LHCN-M2 (cell line): Measurements from ENCODE around the gene SLC28A3. TPM values are rescaled to one million over a fixed set of nuclear protein-coding genes. Genes with fewer than 3 reads are reported as not detected.

Source experiments
- DNase-seq: peaks from one replicate; pipeline ENCODE4 v3.0.0-alpha.2; 2012; ENCODE audit warnings: low read depth
- total RNA-seq: library from RNA; depleted of rRNA; stranded (reverse); fragments of >200 nt; gene quantifications from 2 replicates; pipeline ENCODE4 v1.2.3, GENCODE V29; 2014

The SLC28A3 gene
- total RNA-seq, 1 experiment from 2014 or later: 0.23 TPM

DNA sequence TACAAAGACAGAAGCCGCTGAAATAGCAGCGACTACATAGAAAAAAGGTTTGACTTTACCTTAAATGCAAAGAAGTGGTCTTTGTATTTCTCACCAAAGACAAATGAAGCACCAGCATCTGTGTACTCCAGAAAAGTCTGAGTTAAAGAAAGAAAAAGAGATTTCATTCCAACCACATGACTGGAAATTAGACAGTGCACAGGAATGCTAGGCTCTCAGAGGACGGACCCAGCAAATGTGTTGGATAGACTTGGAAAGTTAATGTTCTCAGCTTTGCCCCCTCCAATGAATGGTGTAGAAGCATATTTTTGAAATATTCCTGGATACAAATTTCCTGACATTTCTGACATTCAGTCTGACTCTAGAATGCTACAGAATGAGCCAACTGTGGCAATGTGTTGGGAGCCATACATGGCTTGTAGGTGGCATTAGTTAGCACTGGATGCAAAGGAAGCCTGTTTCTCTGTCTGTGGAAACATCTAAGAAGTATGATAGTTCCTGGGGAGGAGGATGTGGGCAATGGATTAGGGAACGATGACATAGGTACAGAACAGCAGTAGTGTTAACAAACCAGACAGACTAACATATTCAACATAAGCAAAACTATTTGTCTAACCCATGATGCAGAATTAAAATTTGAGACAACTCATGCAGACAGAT is 43.3 kb downstream of the SLC28A3 start:
- DNase-seq: peak; percentile 57

DNA sequence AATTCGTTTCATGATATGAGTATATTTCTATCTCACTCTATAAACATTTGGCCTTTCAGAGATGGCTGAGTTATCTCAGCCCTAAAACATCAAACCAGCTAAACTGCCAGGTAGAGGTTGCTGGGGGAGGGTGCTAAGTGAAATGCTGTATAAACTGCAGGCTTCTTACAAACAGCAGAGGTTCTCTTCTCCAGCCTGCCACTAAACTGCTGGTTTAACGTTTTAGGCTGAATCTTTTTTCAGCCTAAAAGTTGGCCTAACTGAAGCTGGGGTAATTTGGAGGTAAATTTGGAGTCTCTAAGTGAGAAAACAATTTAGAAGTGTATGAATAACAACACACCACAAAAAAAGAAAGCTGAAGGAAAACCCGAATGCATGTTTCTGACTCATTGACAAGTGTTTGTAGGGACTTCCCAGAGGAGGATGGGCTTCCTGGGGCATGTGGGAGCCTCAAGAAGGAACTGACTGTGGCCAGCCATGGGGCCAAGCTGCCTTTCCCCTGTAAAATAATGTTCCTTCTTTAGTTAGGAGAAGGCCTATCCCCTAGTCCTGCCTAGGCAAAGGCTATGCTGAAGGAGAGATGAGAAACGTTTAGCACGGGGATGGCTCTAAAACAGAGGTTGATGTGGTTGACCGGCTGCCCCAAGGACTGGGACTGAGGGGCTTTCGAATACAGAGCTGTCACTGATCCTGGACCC is 44.3 kb downstream of the SLC28A3 start:
- DNase-seq: peak; percentile 52

DNA sequence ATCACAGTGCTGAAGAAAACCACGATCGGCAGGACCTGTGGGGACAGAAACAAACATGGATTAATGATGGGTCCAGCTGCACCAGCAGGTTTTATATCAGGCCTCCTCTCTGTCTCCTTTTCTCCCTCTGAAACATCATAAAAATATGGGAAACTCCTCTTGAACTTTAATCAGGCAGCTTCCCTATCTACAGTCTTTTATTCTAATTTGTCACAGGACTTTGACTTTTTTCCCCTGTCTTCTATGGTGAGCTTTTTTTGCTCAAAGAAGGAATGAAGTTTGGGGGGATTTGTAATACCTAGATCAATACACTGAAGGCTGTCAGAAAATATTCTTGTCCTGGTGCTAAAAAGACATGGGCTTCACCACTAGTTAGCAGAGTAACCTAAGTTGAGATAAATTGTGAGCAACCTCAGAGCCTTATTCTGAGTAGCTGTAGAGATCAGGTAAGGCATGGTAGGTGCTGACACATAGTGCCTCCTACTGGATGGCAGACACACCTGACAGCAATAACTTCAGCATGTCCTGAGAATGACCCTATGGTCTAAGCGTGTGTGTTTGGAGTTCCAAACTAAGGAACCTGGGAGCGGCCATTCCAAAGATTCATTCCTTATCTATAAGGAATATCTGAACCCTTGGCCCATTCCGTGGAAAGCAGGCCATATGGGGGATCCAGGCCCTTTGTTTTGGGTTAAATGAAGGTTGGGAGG is 46.2 kb downstream of the SLC28A3 start:
- DNase-seq: no peak

DNA sequence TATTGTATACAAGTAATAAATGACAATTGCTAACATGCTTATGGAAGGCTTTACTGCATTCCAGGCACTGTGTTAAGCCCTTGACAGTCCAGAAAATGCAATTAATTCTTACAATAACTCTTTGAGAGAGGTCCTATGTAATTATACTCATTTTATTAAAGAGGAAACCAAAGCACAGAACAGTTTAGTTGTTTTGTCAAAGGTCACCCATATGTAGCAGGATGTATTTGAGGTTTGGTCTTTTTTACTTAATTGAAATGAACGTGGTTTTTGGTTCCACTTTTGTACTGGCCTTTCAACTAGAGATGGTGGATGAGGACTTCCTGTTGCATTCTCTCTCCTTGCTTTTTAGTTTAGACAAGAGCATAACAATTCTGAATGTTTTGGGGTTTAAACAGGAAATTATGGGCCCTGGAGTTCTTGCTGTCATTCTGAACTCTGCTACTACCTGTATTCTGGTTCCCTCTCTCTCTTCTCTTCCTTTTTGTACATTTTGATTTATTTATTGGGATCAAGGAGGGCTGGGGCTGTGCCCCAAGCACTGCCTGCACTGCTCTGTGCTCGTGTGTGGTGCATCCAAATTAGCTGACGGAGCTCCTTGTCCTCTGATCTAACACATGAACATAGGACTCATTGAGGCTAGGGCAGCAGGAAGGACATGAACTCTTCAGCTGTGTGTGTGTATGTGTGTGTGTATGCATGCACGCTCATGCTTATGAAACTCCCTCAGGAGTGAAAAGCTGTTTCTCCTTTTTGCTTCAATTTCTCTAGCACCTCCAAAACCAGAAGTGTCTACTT is 47.4 kb downstream of the SLC28A3 start:
- DNase-seq: no peak

DNA sequence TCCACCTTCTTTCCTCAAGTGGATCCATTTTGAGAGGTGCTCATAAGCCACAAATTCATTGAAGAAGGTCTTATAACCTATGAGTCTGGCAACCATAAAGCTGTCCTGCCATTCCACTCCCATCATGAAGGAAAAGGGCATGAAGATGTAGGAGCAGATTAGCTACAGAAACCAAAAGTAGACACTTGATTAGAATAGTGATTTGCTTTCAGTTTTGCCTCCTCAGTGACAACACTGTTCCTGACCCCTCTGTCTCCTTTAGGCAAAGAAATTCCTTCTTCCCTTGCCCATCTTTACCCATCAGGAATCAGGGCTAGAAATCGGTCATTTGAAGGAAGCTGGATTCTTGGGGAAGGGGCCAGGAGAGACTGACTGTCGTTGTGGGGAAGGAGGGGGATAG is 55.2 kb downstream of the SLC28A3 start:
- DNase-seq: no peak

DNA sequence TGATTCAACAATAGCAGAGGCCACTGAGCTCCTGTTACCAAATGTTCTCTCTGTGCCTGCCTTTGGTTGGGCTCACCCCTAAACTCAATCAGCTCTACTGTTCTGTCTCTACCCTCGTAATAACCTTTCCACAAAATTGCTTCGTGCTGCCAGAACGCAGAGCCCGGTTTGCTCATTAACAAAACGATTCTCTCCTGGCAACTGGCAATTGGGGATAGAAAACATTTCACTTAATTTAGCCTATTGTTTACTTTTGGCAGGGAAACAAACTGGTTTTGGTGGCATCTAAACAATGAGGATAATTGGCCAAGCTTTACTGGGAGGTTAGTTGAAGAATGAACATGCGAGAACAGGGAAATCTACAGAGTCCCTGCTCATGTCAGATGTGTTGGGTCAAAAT is 56.6 kb downstream of the SLC28A3 start:
- DNase-seq: no peak

DNA sequence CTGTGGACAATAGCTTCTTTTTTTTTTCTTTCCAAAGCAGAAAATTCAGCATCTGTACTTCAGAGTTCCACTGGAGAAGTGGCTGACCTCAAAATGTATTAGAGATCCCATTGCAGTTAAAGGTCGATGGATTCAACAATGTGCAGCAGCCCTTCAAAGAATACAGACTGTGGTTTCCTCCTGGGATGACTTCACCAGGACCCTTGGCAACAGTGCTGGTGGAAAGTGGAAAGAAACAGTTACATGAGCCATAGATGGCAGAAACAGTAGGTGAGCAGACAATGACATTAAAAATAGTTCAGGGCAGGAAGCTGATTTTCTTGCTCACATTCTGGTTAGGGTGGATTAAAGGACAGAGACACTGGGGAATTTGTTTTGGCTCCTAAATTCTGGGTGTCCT is 62.4 kb downstream of the SLC28A3 start:
- peak; percentile 19 for DNase-seq

DNA sequence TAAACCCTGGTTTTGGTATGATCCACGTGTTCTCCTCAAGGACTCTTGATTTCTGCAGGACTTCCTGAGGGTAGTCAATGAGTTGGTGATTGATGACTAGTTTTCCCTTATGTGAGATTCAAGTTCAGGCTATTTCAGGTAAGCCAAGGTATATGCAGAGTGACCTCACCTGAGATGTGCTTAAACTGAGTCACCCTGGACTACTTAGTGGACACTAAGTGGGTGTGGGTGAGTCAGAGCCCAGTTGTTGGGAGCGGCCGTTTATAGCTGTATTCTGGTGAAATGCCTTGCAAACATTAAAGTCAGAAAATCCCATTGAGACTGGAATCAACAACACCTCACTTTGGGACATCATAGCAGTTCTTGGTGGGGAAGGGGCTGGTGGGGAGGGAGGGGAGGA is 62.9 kb downstream of the SLC28A3 start:
- no peak for DNase-seq

DNA sequence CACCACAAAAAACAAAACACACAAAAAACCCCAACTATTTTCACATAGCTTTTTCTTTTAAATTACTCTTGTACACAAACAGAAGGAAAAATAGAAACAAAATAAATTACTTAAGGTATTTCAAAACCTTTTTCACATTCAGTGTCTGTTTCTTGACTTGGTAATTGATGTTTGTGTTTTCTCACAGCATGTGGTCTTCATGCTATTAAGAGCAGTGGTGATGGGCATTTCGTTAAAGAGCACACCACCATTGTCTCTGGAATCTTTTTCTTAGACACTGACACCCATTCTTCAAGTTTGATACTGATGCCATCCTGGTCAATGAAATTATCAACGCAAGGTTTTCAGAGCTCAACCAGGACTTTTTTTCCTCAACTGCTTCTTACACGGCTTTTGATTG is 63.8 kb downstream of the SLC28A3 start:
- DNase-seq: no peak

DNA sequence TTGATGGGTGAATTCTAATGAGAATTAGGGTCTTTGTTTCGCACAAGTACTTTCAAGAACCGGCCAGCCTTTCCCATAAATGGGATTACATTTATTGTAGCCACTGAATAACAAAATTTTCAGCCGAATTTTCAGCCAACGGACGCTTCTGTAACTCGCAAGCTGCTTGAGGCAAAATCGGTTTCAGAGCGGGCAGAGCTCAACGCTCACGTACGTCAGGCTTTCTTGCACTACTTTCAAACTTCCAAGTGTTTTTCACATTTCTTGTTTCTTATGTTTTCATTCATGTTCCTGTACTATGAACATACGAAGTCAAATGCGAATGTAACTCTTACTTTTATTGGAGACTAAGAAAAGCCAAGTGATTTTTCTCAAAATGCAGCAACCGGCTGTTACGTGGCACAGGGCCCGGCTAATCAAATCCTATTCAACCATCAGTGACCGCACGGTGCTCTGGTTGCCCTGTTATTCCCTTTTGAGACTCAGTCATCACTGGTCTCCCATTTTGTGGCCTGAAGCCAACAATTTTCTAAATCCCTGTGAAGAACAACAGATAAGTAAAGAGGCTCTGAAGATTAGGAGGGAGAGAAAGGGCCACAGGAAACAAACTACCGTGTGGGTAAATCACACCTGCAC is 68.5 kb downstream of the SLC28A3 start:
- DNase-seq: peak; percentile 22

DNA sequence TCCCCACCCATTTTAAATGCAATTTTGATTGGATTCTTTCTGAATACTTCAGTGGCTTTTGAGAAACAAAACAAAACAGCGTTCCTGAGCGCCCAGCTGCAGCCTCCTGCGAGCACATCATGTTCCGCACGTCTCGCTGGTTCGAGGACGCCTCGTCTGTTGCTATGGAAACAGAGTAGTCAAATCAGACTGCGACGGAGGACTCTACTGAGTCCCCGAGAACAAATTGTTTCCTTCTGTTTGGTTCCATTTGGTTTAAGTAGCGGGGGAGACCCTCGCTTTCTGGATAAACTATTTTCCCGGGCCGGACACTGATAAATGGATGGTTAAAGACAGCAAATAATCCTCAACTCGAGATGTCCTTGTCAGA is 69.0 kb downstream of the SLC28A3 start:
- peak; percentile 71 for DNase-seq

DNA sequence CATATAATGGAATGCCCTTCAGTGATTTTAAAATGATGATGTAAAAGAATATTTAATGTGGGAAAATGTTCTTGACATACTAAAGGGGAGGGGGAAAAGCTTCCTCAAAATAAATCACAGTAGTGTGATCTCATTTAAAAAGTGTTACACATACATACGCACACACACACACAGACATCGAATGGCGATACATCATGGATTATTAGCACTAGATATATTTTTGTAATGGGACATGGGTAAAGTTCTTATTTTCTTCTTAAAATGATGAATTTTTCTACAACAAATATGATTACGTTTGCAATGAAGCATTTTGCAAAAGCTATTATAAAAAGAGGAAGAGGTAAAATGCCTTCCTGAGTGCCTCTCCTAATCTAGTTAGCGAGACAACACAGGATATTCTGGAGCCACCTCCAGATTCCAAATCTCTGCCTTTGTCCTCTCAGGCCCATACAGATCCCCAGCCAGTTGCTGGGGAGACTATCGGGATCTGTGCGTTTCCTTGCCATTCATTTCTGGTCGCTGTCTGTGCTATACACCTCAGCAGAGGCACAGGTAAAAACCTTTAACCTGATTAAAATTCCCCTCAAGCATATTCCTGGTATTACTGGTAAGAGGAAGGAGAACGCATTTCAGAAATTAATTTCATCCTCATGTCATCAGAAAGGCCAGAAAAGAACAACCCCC is 69.6 kb downstream of the SLC28A3 start:
- no peak for DNase-seq

DNA sequence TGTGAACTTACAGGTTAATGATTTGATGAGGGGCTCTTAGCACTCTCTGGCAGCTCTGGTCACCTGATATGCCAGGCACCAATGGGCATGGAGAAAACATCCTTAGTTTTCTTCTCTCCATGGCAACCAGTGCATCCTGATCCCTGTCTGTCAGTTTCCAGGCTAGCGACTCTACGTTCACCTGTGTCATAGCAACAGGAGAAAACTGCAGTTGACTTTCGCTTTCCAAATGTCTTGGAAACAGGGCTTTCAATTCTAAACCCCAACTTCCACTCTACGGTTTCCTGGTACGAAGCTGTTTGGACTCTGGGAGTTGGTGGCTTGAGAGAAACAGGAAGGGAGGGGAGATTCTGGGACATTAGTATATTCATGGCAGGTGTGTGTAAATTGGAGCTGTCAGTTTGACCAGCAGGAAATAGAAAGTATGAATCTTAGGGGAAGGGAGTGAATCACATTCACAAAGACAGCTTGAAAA is 74.4 kb downstream of the SLC28A3 start:
- no peak for DNase-seq

DNA sequence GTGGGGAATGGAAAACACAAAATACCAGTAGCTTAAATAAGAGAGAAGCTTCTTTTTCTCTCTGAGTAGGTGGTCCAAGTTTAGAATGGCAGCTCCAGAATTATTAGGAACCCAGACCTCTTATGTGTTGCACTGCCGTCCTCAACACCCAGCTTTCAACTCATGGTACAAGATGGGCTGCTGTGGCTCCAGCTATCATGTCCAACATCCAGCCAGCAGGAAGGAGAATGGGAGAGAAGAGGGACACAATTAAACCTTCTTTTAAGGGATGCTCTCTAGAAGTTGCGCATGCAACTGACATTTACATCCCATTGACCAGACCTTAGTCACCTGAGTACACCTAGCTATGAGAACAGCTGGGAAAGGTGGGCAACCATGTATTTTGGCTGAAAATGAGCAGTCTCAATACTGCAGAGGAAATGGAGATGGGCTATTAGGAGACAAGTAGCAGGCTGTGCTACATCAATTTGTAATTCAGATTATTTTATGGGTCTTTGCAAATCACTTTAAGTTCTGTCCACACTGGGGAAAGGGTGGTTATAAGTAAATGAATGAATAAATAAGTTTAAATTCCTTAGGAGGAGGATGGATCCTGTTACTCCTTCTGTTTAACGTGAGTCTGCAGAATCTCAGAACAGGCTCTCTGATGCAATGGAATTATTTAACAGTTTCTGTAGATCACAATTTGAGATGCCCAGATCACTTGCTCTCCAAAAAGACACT is 76.1 kb downstream of the SLC28A3 start:
- DNase-seq: no peak

DNA sequence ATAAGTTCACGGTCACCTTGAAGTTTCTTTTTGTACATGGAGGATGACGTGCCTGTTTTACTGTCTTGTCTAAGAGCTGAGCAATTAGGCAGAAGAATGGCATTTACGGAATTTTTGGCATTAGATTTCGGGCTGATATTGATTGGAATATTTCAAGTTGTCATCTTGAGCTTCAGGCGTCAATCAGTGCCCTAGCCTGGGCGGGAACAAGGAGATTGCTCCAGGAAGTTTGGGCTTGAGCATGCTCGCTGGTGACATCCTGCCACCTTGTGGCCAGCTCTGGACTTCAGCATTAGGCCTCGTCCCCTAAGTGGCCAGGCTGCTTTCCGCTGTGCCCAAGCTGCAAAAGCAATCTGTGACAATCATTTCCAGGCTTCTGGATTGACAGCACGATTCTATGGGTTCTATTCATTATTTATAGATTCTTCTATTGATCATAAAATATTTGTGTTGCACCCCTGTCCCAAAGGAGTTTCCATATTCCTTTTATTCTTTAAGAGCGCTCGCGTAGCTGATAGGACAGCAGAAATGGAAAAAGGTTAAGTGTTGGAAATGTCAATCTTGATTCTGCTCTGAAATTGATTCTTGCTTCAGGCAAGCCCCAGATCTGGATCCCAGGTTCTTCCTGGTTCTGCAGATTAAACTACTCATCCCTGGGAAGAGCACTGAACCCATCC is 79.3 kb downstream of the SLC28A3 start:
- peak; percentile 63 for DNase-seq

DNA sequence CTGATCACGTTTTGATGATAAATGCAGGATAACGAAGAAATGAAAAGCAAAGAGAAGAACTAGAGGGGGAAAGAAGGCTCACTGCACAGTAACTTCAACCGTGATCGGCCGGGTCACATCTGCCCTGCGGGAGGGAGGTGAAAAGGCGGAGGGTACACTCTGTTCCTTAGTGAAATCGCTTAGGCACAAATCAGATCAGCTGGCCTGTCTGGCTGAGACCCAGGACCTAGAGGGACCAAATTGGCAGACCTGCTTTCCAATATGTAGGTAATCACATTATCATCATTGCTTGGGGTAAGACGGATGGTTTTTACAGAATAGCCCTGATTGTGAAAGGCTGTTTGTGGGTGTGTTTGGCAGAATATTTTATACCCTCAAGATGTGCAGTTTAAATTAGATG is 82.2 kb downstream of the SLC28A3 start:
- no peak for DNase-seq

DNA sequence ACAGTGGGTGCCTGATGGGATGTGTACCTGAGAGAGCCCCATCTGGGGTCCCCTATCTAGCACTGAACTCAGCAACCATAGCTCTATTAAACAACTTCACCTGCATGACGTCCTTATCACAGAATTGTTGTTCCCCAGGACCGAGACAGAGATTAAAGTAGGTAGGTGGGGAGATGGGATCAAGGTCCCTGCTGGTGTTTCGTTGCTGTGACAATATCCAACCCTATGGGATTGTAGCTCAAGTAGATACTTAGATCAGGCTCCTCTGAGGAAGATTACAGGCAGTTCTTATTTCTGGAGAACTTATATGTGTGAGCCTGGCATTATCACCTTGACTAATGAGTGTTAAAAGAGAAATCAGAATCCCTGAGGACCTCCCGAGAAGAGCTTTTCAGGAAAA is 84.9 kb downstream of the SLC28A3 start:
- DNase-seq: no peak

DNA sequence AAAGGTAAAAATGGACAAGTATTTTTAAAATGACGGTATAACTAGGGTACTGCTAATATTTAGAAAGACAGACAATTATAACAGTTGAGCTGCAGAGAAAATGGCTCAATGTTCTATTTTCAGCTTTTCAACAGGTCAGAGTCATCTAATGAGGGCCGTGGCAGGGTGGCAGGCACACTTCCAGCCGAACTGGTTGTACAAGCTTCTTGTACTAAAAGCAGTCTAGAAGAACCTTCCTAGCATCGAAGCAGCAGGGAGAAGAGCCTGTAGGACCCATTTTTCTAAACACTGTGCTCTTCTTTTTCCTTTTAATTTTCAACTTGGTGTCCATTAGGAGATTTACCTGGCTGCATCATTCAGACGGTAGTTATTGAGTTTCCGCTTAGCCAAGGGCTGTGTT is 85.6 kb downstream of the SLC28A3 start:
- no peak for DNase-seq

DNA sequence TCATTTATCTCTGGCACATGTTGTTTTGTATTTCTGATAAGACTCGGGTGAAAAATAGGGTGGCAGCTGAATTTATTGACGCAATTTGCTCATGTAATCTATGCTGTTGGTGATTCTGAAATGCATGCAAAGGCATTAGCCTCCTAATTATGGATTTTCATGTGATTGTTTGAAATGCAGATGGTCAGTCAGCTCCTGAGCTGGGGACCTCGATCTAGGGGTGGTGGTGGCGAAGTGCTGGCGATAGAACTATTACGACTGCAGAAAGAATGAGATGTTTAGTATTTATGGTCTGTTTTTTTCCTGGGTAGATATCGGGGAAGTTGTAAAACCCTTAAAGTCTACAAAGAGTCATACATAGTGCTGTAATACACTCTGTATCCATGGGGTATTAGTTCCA is 88.6 kb downstream of the SLC28A3 start:
- no peak for DNase-seq
